GM12878 (cell line): Measurements from ENCODE around the gene SERPINE1. TPM values are rescaled to one million over a fixed set of nuclear protein-coding genes. Genes with fewer than 3 reads are reported as not detected.

Experiments
- ATF7 ChIP-seq: fragments of 450-650 bp; IDR thresholded peaks from 2 replicates; pipeline ENCODE4 v1.6.1; 2016; ENCODE audit warnings: low read depth, mild to moderate bottlenecking
- CEBPB ChIP-seq, 2 experiments: fragments of 150-350 bp in 1 of 2; IDR thresholded peaks; 2 replicates each; pipeline ENCODE4 v1.6.1; 2012 to 2014; ENCODE audit warnings: low read depth in 2 of 2, low read length in 2 of 2, borderline replicate concordance in 1 of 2, inconsistent platforms in 1 of 2
- CHD2 ChIP-seq: IDR thresholded peaks from 2 replicates; pipeline ENCODE4 v1.6.1; 2011; ENCODE audit warnings: low read depth, low read length, improper control_type of control experiment, borderline replicate concordance
- CREB1 ChIP-seq: IDR thresholded peaks from 2 replicates; pipeline ENCODE4 v1.6.1; 2012; ENCODE audit warnings: low read depth, mild to moderate bottlenecking, inconsistent platforms
- E2F8 ChIP-seq: fragments of 450-650 bp; IDR thresholded peaks from 2 replicates; pipeline ENCODE4 v1.6.1; 2018; ENCODE audit warnings: mild to moderate bottlenecking, low read depth, moderate library complexity; ENCODE audit not compliant: partially characterized antibody
- EZH2 ChIP-seq: IDR thresholded peaks from 2 replicates; pipeline ENCODE4 v1.6.1; 2012; ENCODE audit warnings: low read depth, mild to moderate bottlenecking, control low read depth, inconsistent platforms, low read length, borderline replicate concordance; ENCODE audit not compliant: control insufficient read depth
- HDGF ChIP-seq: fragments of 450-650 bp; IDR thresholded peaks from 2 replicates; pipeline ENCODE4 v1.6.1; 2016; ENCODE audit warnings: antibody characterized with exemption
- KDM1A ChIP-seq: fragments of 200-600 bp; sonication (generic); IDR thresholded peaks from 2 replicates; pipeline ENCODE4 v1.6.1; 2016; ENCODE audit warnings: borderline replicate concordance
- MEF2B ChIP-seq: fragments of 450-650 bp; IDR thresholded peaks from 2 replicates; pipeline ENCODE4 v1.6.1; 2018; ENCODE audit warnings: mild to moderate bottlenecking, moderate library complexity; ENCODE audit not compliant: partially characterized antibody, poor library complexity, severe bottlenecking
- MTA2 ChIP-seq: fragments of 450-650 bp; IDR thresholded peaks from 2 replicates; pipeline ENCODE4 v1.6.1; 2016; ENCODE audit warnings: low read depth, mild to moderate bottlenecking, moderate library complexity
- NBN ChIP-seq: fragments of 450-650 bp; IDR thresholded peaks from 2 replicates; pipeline ENCODE4 v1.6.1; 2016
- NR2F1 ChIP-seq: fragments of 450-650 bp; conservative IDR thresholded peaks from 2 replicates; pipeline ENCODE4 v1.6.1; 2017; ENCODE audit warnings: mild to moderate bottlenecking
- NRF1 ChIP-seq: conservative IDR thresholded peaks from 2 replicates; pipeline ENCODE4 v1.6.1; 2011; ENCODE audit warnings: mild to moderate bottlenecking, low read depth, low read length, improper control_type of control experiment
- PKNOX1 ChIP-seq: fragments of 450-650 bp; IDR thresholded peaks from 2 replicates; pipeline ENCODE4 v1.6.1; 2016; ENCODE audit warnings: mild to moderate bottlenecking
- PML ChIP-seq: IDR thresholded peaks from 2 replicates; pipeline ENCODE4 v1.6.1; 2012; ENCODE audit warnings: low read length, inconsistent platforms
- POLR2AphosphoS5 ChIP-seq: IDR thresholded peaks from 2 replicates; pipeline ENCODE4 v1.6.1; 2011; ENCODE audit warnings: mild to moderate bottlenecking, low read length, inconsistent platforms
- RB1 ChIP-seq: fragments of 450-650 bp; formaldehyde crosslinking; IDR thresholded peaks from 2 replicates; pipeline ENCODE4 v1.6.1; 2017; ENCODE audit warnings: mild to moderate bottlenecking, borderline replicate concordance
- RBBP5 ChIP-seq: fragments of 200-600 bp; sonication (generic); conservative IDR thresholded peaks from 2 replicates; pipeline ENCODE4 v1.6.1; 2016
- SPI1 ChIP-seq: IDR thresholded peaks from 2 replicates; pipeline ENCODE4 v1.6.1; 2011; ENCODE audit warnings: low read depth, mild to moderate bottlenecking, low read length, moderate library complexity, borderline replicate concordance; ENCODE audit not compliant: insufficient read depth
- STAT3 ChIP-seq: IDR thresholded peaks from 2 replicates; pipeline ENCODE4 v1.6.1; 2011; ENCODE audit warnings: low read depth, low read length, improper control_type of control experiment
- TCF3 ChIP-seq: IDR thresholded peaks from 2 replicates; pipeline ENCODE4 v1.6.1; 2012; ENCODE audit warnings: low read depth, mild to moderate bottlenecking, low read length, borderline replicate concordance; ENCODE audit not compliant: insufficient read depth
- ZNF207 ChIP-seq: fragments of 450-650 bp; IDR thresholded peaks from 2 replicates; pipeline ENCODE4 v1.6.1; 2014; ENCODE audit warnings: antibody characterized with exemption, mild to moderate bottlenecking, borderline replicate concordance
- ZNF687 ChIP-seq: fragments of 450-650 bp; IDR thresholded peaks from 2 replicates; pipeline ENCODE4 v1.6.1; 2017; ENCODE audit warnings: mild to moderate bottlenecking, moderate library complexity
- polyA plus RNA-seq, 11 experiments: library from polyadenylated mRNA; depleted of rRNA in 4 of 11; unstranded in 6 of 11; stranded (reverse) in 5 of 11; fragments of >200 nt; fragmentation: Nextera tagmentation in 4 of 11; fragmentation: Illumina TruSeq in 1 of 11; extraction: Ambion mirVana in 4 of 11; extraction: Trizol in 1 of 11; gene quantifications; 1 replicate in 1 of 11; 2 replicates in 10 of 11; pipeline versions ENCODE4 v1.2.1 to v1.2.3, GENCODE V29; 2011 to 2016; ENCODE audit warnings: inconsistent platforms in 2 of 11, missing spikeins in 2 of 11, low read depth in 1 of 11
- total RNA-seq, 4 experiments: library from RNA; depleted of rRNA in 3 of 4; stranded (reverse); fragments of >200 nt in 3 of 4; fragmentation: Illumina TruSeq in 1 of 4; extraction: Trizol in 1 of 4; gene quantifications; 2 replicates each; pipeline versions ENCODE4 v1.2.1 to v1.2.3, GENCODE V29; 2013 to 2021

Gene SERPINE1
- total and polyA plus RNA-seq, 10 of the 15 experiments (the other 5 are each of a cell fraction or from before 2014, with no cell fraction given), result 0.20 to 2.4 (median 0.44) TPM

GRCh38 chr7:101085162-101085964 is 41.5 kb upstream of the SERPINE1 start, which contains the start of gene TRIM56 (continued):
- 0 out of 2 replicates have a peak, but pooled peaks have one; percentile 21 for TF ChIP-seq ZNF687
- peak; percentile 28 for TF ChIP-seq MEF2B
- peak; percentile 80 for TF ChIP-seq NBN
- peak in 1 of 2 experiments; percentile 32; a peak in 1 of 4 replicates for TF ChIP-seq CEBPB (IDR thresholded peaks at IDR 0.05; ENCODE audit: borderline replicate concordance in 1 of 2, low read depth in 2 of 2, low read length in 2 of 2)
- TF ChIP-seq STAT3, result no peak
- no peak for TF ChIP-seq PML
- TF ChIP-seq PKNOX1, result peak; percentile 70
- peak; percentile 62; the same call in 1 of the 2 replicates for TF ChIP-seq TCF3
- peak; percentile 70; the same call in 1 of the 2 replicates for TF ChIP-seq RB1
- TF ChIP-seq RBBP5, result no peak
- TF ChIP-seq NRF1, result no peak
- no peak for TF ChIP-seq NR2F1
- TF ChIP-seq CHD2, result no peak
- peak; percentile 49; the same call in 1 of the 2 replicates for TF ChIP-seq POLR2AphosphoS5
- no peak for TF ChIP-seq KDM1A
- peak; percentile 20; the same call in 1 of the 2 replicates for TF ChIP-seq CREB1
- peak; percentile 92 for TF ChIP-seq HDGF
- TF ChIP-seq ZNF207, result no peak
- TF ChIP-seq SPI1, result peak; percentile 22; the same call in 1 of the 2 replicates
- 0 out of 2 replicates have a peak, but pooled peaks have one; percentile 17 for TF ChIP-seq ATF7
- TF ChIP-seq EZH2, result no peak
- peak; percentile 93 for TF ChIP-seq E2F8
- TF ChIP-seq MTA2, result no peak
